HepG2 (cell line): ENCODE measurements around the gene STK32C. TPM values are rescaled to one million over a fixed set of nuclear protein-coding genes. Genes with fewer than 3 reads are reported as not detected.

Source experiments
- ATAC-seq: fragments of 200-7000 bp; cut with Tn5 transposase; 3 replicates; pipeline ENCODE4 v1.9.1; 2020; ENCODE audit warnings: mild to moderate bottlenecking, moderate library complexity
- BruUV-seq: library from RNA; stranded (reverse); fragments of 400-500 nt; replicated peaks from 2 replicates; lab custom pipeline; 2021; lab: Mats Ljungman, UMichigan
- CTCF ChIA-PET: fragments of 300-600 bp; formaldehyde crosslinking; extraction: SDS; loops from one replicate; lab custom pipeline; 2021; ENCODE audit warnings: low total read pairs, inconsistent platforms, low intra/inter-chr PET ratio; lab: Yijun Ruan, JAX
- POLR2A ChIA-PET: fragments of 350-600 bp; sonication (Branson Sonifier 250); formaldehyde crosslinking; loops from one replicate; lab custom pipeline; 2020; ENCODE audit warnings: antibody characterized with exemption, inconsistent platforms; lab: Yijun Ruan, JAX
- DNase-seq: peaks from one replicate; pipeline ENCODE4 v3.0.0-alpha.2; 2015; ENCODE audit warnings: low spot score
- FAIRE-seq: peaks from 3 replicates; lab custom pipeline; 2011; peaks lifted over from hg19 to GRCh38; lab: Jason Lieb, UNC
- H2AFZ ChIP-seq: one replicate; pipeline ENCODE4 v1.6.1; 2011; ENCODE audit warnings: low read length, inconsistent platforms
- H3K27ac ChIP-seq: fragments of 300-600 bp; 3 replicates; pipeline ENCODE4 v1.8.0; 2011; ENCODE audit warnings: mixed run types, mild to moderate bottlenecking, mixed read lengths, low read length, inconsistent platforms; ENCODE audit not compliant: insufficient read depth; ENCODE audit errors: extremely low read length
- H3K27me3 ChIP-seq, 2 experiments: fragments of 200-600 bp in 1 of 2; 2 replicates in 1 of 2; 3 replicates in 1 of 2; pipeline versions ENCODE4 v1.6.0 to v1.8.0; 2011; ENCODE audit warnings: low read length in 2 of 2, mild to moderate bottlenecking in 2 of 2, moderate library complexity in 2 of 2, inconsistent platforms in 1 of 2; ENCODE audit not compliant: insufficient read depth in 2 of 2, control insufficient read depth in 1 of 2
- H3K36me3 ChIP-seq, 2 experiments: fragments of 200-600 bp in 1 of 2; replicated peaks in 1 of 2; 2 replicates in 1 of 2; 3 replicates in 1 of 2; pipeline versions ENCODE4 v1.5.1 to v1.8.0; 2011; ENCODE audit warnings: low read length in 2 of 2, inconsistent platforms in 1 of 2; ENCODE audit not compliant: insufficient read depth in 2 of 2, control insufficient read depth in 1 of 2
- H3K4me1 ChIP-seq: 2 replicates; pipeline ENCODE4 v1.5.1; 2012; ENCODE audit warnings: low read length, inconsistent platforms; ENCODE audit not compliant: insufficient read depth
- H3K4me2 ChIP-seq: 2 replicates; pipeline ENCODE4 v1.6.0; 2011; ENCODE audit warnings: low read depth, low read length, inconsistent platforms
- H3K4me3 ChIP-seq, 3 experiments: fragments of 200-600 bp in 1 of 3; sonication (generic), shearing (Covaris generic) in 1 of 3; replicated peaks in 1 of 3; 2 replicates each; pipeline ENCODE4 v1.5.1; 2011 to 2016; ENCODE audit warnings: low read length in 3 of 3, inconsistent platforms in 2 of 3, low read depth in 2 of 3, mild to moderate bottlenecking in 2 of 3, control low read depth in 1 of 3, mixed read lengths in 1 of 3; ENCODE audit not compliant: insufficient read depth in 1 of 3
- H3K79me2 ChIP-seq: one replicate; pipeline ENCODE4 v1.6.1; 2011; ENCODE audit warnings: low read length, inconsistent platforms; ENCODE audit not compliant: insufficient read depth
- H3K9ac ChIP-seq: 2 replicates; pipeline ENCODE4 v1.6.0; 2011; ENCODE audit warnings: mild to moderate bottlenecking, low read depth, low read length, inconsistent platforms; ENCODE audit not compliant: insufficient read depth
- H3K9me3 ChIP-seq: 2 replicates; pipeline ENCODE4 v1.5.1; 2012; ENCODE audit warnings: mild to moderate bottlenecking, low read length
- H4K20me1 ChIP-seq: 2 replicates; pipeline ENCODE4 v1.6.0; 2011; ENCODE audit warnings: inconsistent platforms, mild to moderate bottlenecking, low read length, moderate library complexity; ENCODE audit not compliant: insufficient read depth
- ARID2 ChIP-seq: sonication (generic); formaldehyde crosslinking; IDR thresholded peaks from 2 replicates; pipeline ENCODE4 v1.8.1; 2022; ENCODE audit warnings: mild to moderate bottlenecking, missing genetic modification reagents, borderline replicate concordance
- CCAR2 ChIP-seq: fragments of 200-400 bp; formaldehyde crosslinking; optimal IDR thresholded peaks from 2 replicates; pipeline ENCODE3; 2018; ENCODE audit warnings: low read depth, mild to moderate bottlenecking, low read length, moderate library complexity
- ZBTB38 ChIP-seq: sonication (generic); formaldehyde crosslinking; IDR thresholded peaks from 2 replicates; pipeline ENCODE4 v1.5.1; 2020; ENCODE audit warnings: mild to moderate bottlenecking, missing genetic modification reagents
- ZNF10 ChIP-seq: sonication (generic); formaldehyde crosslinking; IDR thresholded peaks from 2 replicates; pipeline ENCODE4 v1.4.0; 2020; ENCODE audit warnings: mild to moderate bottlenecking, low read depth, missing genetic modification reagents, borderline replicate concordance
- ZNF441 ChIP-seq: sonication (generic); formaldehyde crosslinking; IDR thresholded peaks from 2 replicates; pipeline ENCODE4 v1.7.0; 2021; ENCODE audit warnings: missing genetic modification reagents, borderline replicate concordance
- WGBS: methylation state at CpG from one replicate; pipeline ENCODE4 v1.1.6; 2017; ENCODE audit warnings: low lambda C conversion rate; 5-methylcytosine and 5-hydroxymethylcytosine counted together
- in situ Hi-C: cut with HindIII; loops from 2 replicates; pipeline ENCODE4 v1.10.0; 2017; ENCODE audit warnings: low pct_unique_long_range_greater_than_20kb; ENCODE audit not compliant: extremely low pct_ligation_motif_present
- intact Hi-C: fragments of 100-400 bp; cut with micrococcal nuclease; formaldehyde crosslinking; loops from one replicate; pipeline ENCODE4 v1.10.0; 2022; ENCODE audit not compliant: unreplicated experiment
- polyA plus RNA-seq, 8 experiments: library from polyadenylated mRNA; depleted of rRNA in 3 of 8; stranded (reverse) in 7 of 8; unstranded in 1 of 8; fragments of >200 nt; fragmentation: Illumina TruSeq in 4 of 8; extraction: Trizol in 4 of 8; gene quantifications; 2 replicates each; pipeline versions ENCODE4 v1.2.1 to v1.2.3, GENCODE V29; 2011 to 2016; ENCODE audit warnings: low read depth in 4 of 8, missing spikeins in 1 of 8, mixed read lengths in 1 of 8; ENCODE audit not compliant: insufficient read depth in 1 of 8
- total RNA-seq, 5 experiments: library from RNA; depleted of rRNA; stranded (reverse); fragments of >200 nt; fragmentation: Illumina TruSeq; extraction: Trizol; gene quantifications; 2 replicates each; pipeline ENCODE4 v1.2.3, GENCODE V29; 2016; ENCODE audit warnings: low read depth in 1 of 5
- TF ChIP-seq, protein P1 (sequence below): sonication (generic); formaldehyde crosslinking; conservative IDR thresholded peaks from 2 replicates; pipeline ENCODE4 v1.8.1; 2023; ENCODE audit warnings: missing genetic modification reagents

Gene STK32C
- total and polyA plus RNA-seq, 2 of the 13 experiments (the other 11 are each of a cell fraction or from before 2014, with no cell fraction given): 10.9 to 19.4 TPM

DNA sequence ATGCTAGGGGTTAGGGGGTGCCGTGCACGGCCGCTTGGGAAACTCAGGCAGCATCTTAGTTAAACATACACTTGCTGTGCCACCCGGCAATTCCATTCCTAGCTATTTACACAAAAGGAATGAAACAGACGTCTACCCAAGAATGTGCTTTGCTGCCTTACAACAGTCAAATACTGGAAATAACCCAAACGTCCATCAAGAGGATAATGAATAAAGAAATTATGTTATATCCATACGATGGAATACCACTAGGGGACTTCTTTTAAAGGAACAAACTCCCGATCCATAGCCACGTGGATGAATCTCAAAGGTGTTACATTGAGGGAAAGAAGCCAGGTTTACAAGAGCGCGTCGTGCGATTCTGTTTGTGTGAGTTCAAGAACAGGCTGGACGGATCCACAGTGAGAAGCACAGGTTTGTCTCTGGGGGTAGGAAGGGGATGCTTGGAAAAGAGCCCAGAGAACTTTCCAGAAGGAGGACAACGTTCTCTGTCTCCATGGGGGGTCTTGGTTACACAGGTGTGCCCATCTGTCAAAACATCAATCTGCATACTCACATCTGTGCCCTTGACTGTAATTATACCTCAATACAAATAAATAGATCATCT is 41.8 kb downstream of the STK32C start:
- no TSS peak for BruUV-seq
- FAIRE-seq (no peak), DNase-seq (no peak)

More for the DNA sequence above, 41.8 kb downstream of the STK32C start:
- Histone ChIP-seq H3K27ac (no peak overlapping the region), H2AFZ (no peak overlapping the region), H3K27me3 (no peaks in the 10 kb centered on the region; a peak in 1 of 5 replicates), H3K4me2 (no peak overlapping the region; the same call in 1 of the 2 replicates), H3K4me3 (no peak overlapping the region; a peak in 1 of 6 replicates), H3K9ac (no peak overlapping the region), H3K4me1 (peaks cover 12% of the 10 kb centered on the region; the same call in 1 of the 2 replicates), H3K36me3 (no peaks in the 10 kb centered on the region), H4K20me1 (no peaks in the 10 kb centered on the region; the same call in none of the 2 replicates), H3K79me2 (no peaks in the 10 kb centered on the region), H3K9me3 (no peaks in the 10 kb centered on the region)
- 39% methylated on average over 15 of the region's 15 CpGs for WGBS
- ATAC-seq: peak; percentile 19; the same call in 2 of the 3 replicates
- CTCF ChIA-PET: no interaction called here
- POLR2A ChIA-PET: no interaction called here
- TF ChIP-seq ZNF441 (CRISPR knock-in tag) (no peak), ZBTB38 (no peak), ZNF10 (CRISPR knock-in tag) (no peak), ARID2 (CRISPR knock-in tag) (no peak), CCAR2 (no peak)
- TF ChIP-seq, protein P1, sequence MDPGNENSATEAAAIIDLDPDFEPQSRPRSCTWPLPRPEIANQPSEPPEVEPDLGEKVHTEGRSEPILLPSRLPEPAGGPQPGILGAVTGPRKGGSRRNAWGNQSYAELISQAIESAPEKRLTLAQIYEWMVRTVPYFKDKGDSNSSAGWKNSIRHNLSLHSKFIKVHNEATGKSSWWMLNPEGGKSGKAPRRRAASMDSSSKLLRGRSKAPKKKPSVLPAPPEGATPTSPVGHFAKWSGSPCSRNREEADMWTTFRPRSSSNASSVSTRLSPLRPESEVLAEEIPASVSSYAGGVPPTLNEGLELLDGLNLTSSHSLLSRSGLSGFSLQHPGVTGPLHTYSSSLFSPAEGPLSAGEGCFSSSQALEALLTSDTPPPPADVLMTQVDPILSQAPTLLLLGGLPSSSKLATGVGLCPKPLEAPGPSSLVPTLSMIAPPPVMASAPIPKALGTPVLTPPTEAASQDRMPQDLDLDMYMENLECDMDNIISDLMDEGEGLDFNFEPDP (CRISPR knock-in tag): 0 out of 2 replicates have a peak, but pooled peaks have one; percentile 32
- in situ Hi-C loops (no loop called here), intact Hi-C loops (no loop called here)
